Lower leg skin (tissue), 3 donors: ENCODE results near the gene COBL.

Source experiments
- CTCF ChIP-seq, 3 donors: fragments of 450-650 bp; IDR thresholded peaks; one replicate each; pipeline ENCODE4 v1.5.1; 2016; ENCODE audit warnings: antibody characterized with exemption in 3 of 3, mild to moderate bottlenecking in 3 of 3, moderate library complexity in 2 of 3
- POLR2A ChIP-seq, 2 donors: fragments of 450-650 bp; IDR thresholded peaks; one replicate each; pipeline ENCODE4 v1.6.1; 2016 to 2017; ENCODE audit warnings: antibody characterized with exemption in 2 of 2, mild to moderate bottlenecking in 1 of 2, moderate library complexity in 1 of 2

- TF ChIP-seq CTCF (IDR thresholded peaks at IDR 0.05) (no peak), POLR2A (IDR thresholded peaks at IDR 0.05) (no peak)
Measured at GRCh38 chr7:51162724-51163329, 153.8 kb downstream of the COBL start.
